Bronchial epithelial cell (primary cell): ENCODE results near the gene WWP2. TPM values are rescaled to one million over a fixed set of nuclear protein-coding genes. Genes with fewer than 3 reads are reported as not detected.

ENCODE experiments used
- total RNA-seq: library from RNA; depleted of rRNA; stranded (reverse); fragments of >200 nt; gene quantifications from 2 replicates; pipeline ENCODE4 v1.2.1, GENCODE V29; 2014

The WWP2 gene
- total RNA-seq, 1 donor from 2014 or later: 15.0 TPM

Other genes with a start within 250 kb of the WWP2 start
- 8.8 and 11.1 TPM in 2 replicates for gene NFAT5, start 196.4 kb upstream of the WWP2 start, total RNA-seq
- 93.2 and 107 TPM in 2 replicates for gene NQO1, start 35.8 kb upstream of the WWP2 start, total RNA-seq
- gene NOB1, start 7.4 kb upstream of the WWP2 start, total RNA-seq: 22.1 and 24.7 TPM in 2 replicates
- gene CLEC18A, start 189.0 kb downstream of the WWP2 start, total RNA-seq: 0.26 and 1.0 TPM in 2 replicates